ENCODE measurements around the gene YWHAQ. TPM values are rescaled to one million over a fixed set of nuclear protein-coding genes. Genes with fewer than 3 reads are reported as not detected.

The YWHAQ gene
- total RNA-seq, 1 donor from 2014 or later: 533 TPM

DNA sequence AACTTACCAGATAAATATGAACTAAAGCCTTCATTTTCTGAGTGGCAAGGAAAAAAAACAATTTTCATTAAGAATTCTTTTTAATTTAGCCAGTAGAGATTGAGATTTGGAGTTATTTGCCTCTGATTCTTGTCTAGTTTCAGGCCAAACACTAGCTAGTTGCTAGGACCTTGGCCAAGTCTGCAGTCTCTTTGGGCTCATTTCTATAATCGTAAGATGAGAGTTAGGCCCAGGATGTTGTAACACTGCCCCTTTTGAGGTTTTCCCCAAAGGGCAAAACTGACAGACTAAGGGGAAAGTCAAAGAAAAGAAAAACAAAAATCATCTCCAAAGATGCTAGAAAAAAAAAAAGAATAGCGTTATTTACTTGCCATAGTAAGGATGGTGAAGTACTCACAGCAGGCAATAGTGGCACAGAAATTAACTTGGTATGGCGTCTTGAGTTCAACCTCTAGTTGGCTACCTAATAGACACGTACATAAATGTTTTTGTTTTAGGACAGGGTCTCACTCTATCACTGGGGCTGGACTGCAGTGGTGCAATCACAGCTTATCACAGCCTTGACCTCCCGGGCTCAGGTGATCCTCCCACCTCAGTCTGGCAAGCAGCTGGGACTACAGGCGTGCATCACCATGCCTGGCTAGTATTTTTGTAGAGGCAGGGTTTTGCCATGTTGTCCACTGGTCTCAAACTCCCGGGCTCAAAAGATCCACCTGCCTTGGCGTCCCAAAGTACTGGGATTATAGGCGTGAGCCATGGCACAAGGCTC is 52.1 kb downstream of the YWHAQ start:
- Mint-ChIP-seq H3K9me3 (ENCODE audit: unreplicated experiment) (peaks cover 2% of the 10 kb centered on the region), H3K4me3 (ENCODE audit: unreplicated experiment) (no peak overlapping the region), H3K36me3 (ENCODE audit: unreplicated experiment) (no peaks in the 10 kb centered on the region), H3K4me1 (ENCODE audit: low read depth, unreplicated experiment) (no peaks in the 10 kb centered on the region), H3K27me3 (ENCODE audit: unreplicated experiment) (peaks cover 1% of the 10 kb centered on the region), H3K27ac (ENCODE audit: unreplicated experiment) (no peak overlapping the region)
- DNase-seq: no peak
- TF ChIP-seq, protein P1, sequence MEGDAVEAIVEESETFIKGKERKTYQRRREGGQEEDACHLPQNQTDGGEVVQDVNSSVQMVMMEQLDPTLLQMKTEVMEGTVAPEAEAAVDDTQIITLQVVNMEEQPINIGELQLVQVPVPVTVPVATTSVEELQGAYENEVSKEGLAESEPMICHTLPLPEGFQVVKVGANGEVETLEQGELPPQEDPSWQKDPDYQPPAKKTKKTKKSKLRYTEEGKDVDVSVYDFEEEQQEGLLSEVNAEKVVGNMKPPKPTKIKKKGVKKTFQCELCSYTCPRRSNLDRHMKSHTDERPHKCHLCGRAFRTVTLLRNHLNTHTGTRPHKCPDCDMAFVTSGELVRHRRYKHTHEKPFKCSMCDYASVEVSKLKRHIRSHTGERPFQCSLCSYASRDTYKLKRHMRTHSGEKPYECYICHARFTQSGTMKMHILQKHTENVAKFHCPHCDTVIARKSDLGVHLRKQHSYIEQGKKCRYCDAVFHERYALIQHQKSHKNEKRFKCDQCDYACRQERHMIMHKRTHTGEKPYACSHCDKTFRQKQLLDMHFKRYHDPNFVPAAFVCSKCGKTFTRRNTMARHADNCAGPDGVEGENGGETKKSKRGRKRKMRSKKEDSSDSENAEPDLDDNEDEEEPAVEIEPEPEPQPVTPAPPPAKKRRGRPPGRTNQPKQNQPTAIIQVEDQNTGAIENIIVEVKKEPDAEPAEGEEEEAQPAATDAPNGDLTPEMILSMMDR (IDR thresholded peaks at IDR 0.05; ENCODE audit: partially characterized antibody, unreplicated experiment): no peak

DNA sequence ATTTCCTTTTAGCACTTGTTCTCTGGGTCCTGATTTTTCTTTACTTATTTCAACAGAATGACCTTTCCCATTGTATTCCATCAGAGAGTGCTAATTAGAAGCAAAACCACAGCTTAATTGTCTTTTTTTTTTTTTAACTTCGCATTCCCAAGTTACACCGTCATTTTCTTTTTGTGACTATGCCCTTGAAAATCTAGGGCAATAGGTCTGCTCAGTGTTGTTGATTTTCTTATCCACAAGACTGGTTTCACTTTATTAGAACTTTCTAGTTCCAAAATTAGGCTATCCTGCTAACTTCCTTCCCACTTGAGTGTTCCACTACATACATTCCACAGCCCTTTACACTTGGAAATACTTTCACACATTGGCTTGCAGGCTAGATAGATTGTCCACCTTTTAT is 56.5 kb downstream of the YWHAQ start:
- H3K27me3 Mint-ChIP-seq (ENCODE audit: unreplicated experiment): peaks cover 1% of the 10 kb centered on the region
- TF ChIP-seq, protein P1 (IDR thresholded peaks at IDR 0.05; ENCODE audit: partially characterized antibody, unreplicated experiment): no peak
- H3K4me3 Mint-ChIP-seq (ENCODE audit: unreplicated experiment): no peak overlapping the region
- H3K27ac Mint-ChIP-seq (ENCODE audit: unreplicated experiment): no peak overlapping the region
- no peaks in the 10 kb centered on the region for H3K9me3 Mint-ChIP-seq (ENCODE audit: unreplicated experiment)
- no peaks in the 10 kb centered on the region for H3K4me1 Mint-ChIP-seq (ENCODE audit: low read depth, unreplicated experiment)
- DNase-seq: no peak
- H3K36me3 Mint-ChIP-seq (ENCODE audit: unreplicated experiment): no peaks in the 10 kb centered on the region

GRCh38 chr2:9573840-9574239 is 57.0 kb downstream of the YWHAQ start:
- H3K4me1 Mint-ChIP-seq (ENCODE audit: low read depth, unreplicated experiment): no peaks in the 10 kb centered on the region
- no peak overlapping the region for H3K4me3 Mint-ChIP-seq (ENCODE audit: unreplicated experiment)
- TF ChIP-seq, protein P1 (IDR thresholded peaks at IDR 0.05; ENCODE audit: partially characterized antibody, unreplicated experiment): peak; percentile 14
- H3K36me3 Mint-ChIP-seq (ENCODE audit: unreplicated experiment): no peaks in the 10 kb centered on the region
- peaks cover 1% of the 10 kb centered on the region for H3K27me3 Mint-ChIP-seq (ENCODE audit: unreplicated experiment)
- no peak for DNase-seq
- no peaks in the 10 kb centered on the region for H3K9me3 Mint-ChIP-seq (ENCODE audit: unreplicated experiment)
- H3K27ac Mint-ChIP-seq (ENCODE audit: unreplicated experiment): no peak overlapping the region

GRCh38 chr2:9573013-9573720 is 57.6 kb downstream of the YWHAQ start:
- no peaks in the 10 kb centered on the region for H3K9me3 Mint-ChIP-seq (ENCODE audit: unreplicated experiment)
- no peak for DNase-seq
- H3K4me1 Mint-ChIP-seq (ENCODE audit: low read depth, unreplicated experiment): no peaks in the 10 kb centered on the region
- H3K27me3 Mint-ChIP-seq (ENCODE audit: unreplicated experiment): no peaks in the 10 kb centered on the region
- H3K4me3 Mint-ChIP-seq (ENCODE audit: unreplicated experiment): no peak overlapping the region
- no peak overlapping the region for H3K27ac Mint-ChIP-seq (ENCODE audit: unreplicated experiment)
- TF ChIP-seq, protein P1 (IDR thresholded peaks at IDR 0.05; ENCODE audit: partially characterized antibody, unreplicated experiment): no peak
- no peaks in the 10 kb centered on the region for H3K36me3 Mint-ChIP-seq (ENCODE audit: unreplicated experiment)
